AG10803 (cell line): Measurements from ENCODE around the gene NONO.
"Not testable (repeated sequence)": the region's sequence is repeated elsewhere in the genome, so short reads cannot be mapped to it uniquely, and the experiment has no call there.

Source experiments
- DNase-seq: peaks from one replicate; pipeline ENCODE4 v3.0.0; 2010; ENCODE audit warnings: low read depth
- H3K4me3 ChIP-seq: 2 replicates; pipeline ENCODE4 v1.5.1; 2011; ENCODE audit warnings: mild to moderate bottlenecking, low read length, control low read depth
- CTCF ChIP-seq: conservative IDR thresholded peaks from 2 replicates; pipeline ENCODE4 v1.5.1; 2011; ENCODE audit warnings: mild to moderate bottlenecking, low read length, control low read depth, inconsistent platforms

NONO gene

GRCh38 chrX:71256051-71256450 lies 27.4 kb upstream of the NONO start:
- H3K4me3 ChIP-seq, result no peak overlapping the region
- DNase-seq, result no peak
- no peak for TF ChIP-seq CTCF

GRCh38 chrX:71256856-71257255 lies 26.6 kb upstream of the NONO start:
- H3K4me3 ChIP-seq, result no peak overlapping the region
- no peak for TF ChIP-seq CTCF
- DNase-seq, result no peak

- not testable (repeated sequence) for DNase-seq, H3K4me3 ChIP-seq
These were observed 14.8 kb upstream of the NONO start for GRCh38 chrX:71268624-71269023.

- TF ChIP-seq CTCF, result no peak
- DNase-seq, result no peak
- no peak overlapping the region for H3K4me3 ChIP-seq
These were observed 13.5 kb upstream of the NONO start for GRCh38 chrX:71269801-71270395.

- not testable (repeated sequence) for DNase-seq, H3K4me3 ChIP-seq
These were observed 11.1 kb upstream of the NONO start for GRCh38 chrX:71272313-71272712.

GRCh38 chrX:71281300-71281699 lies 2.1 kb upstream of the NONO start:
- H3K4me3 ChIP-seq, DNase-seq: not testable (repeated sequence)

GRCh38 chrX:71282514-71283402 lies 677 bp upstream of the NONO start:
- peak overlapping the region; percentile 60 for H3K4me3 ChIP-seq
- no peak for DNase-seq
- TF ChIP-seq CTCF, result no peak

- H3K4me3 ChIP-seq, result peak overlapping the region; percentile 73
- DNase-seq, result no peak
- no peak for TF ChIP-seq CTCF
These were observed 2.5 kb downstream of the NONO start for GRCh38 chrX:71285929-71286328.
